GM12864 (cell line): Measurements from ENCODE around the gene MAP3K14.
A peak's percentile ranks its signal among the peaks of the same experiment; 100 is the strongest.

Experiments used
- DNase-seq: peaks from one replicate; pipeline ENCODE4 v3.0.0-alpha.2; 2011; ENCODE audit warnings: low read depth
- H3K4me3 ChIP-seq: 2 replicates; pipeline ENCODE4 v1.5.1; 2011; ENCODE audit warnings: mild to moderate bottlenecking, low read depth, low read length, control low read depth
- CTCF ChIP-seq: IDR thresholded peaks from 2 replicates; pipeline ENCODE4 v1.5.1; 2011; ENCODE audit warnings: low read depth, mild to moderate bottlenecking, moderate library complexity, low read length, control low read depth, inconsistent platforms; ENCODE audit errors: missing control alignments

Gene MAP3K14

GRCh38 chr17:45316434-45317110 is at the start of gene MAP3K14:
Gene MAP3K14 (minus strand): TSS chr17:45317020. CDS start chr17:45290745, 26,275 bp downstream.
- TF ChIP-seq CTCF = peak; percentile 3
- DNase-seq = no peak
- H3K4me3 ChIP-seq = peak within 1 kb of the TSS; percentile 79

DNA sequence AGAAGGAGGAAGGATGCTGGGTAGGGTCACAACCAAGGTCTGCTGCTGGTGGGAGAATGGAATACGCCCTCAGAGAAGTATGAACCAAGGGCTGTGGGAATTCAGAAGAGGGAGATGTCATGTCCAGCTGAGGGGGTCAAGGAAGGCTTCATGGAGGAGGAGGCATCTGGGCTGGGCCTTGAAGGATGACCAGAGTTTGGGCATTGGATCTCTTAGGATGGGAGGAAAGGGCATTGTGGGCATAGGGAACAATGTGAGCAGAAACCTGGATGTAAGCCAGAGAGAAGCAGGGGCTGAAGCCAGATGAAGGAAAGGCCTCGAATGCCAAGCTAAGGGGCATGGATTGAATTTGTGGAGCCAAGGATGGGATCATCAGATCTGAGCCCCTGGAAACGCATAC is 49.2 kb upstream of the MAP3K14 start:
- no peak for TF ChIP-seq CTCF
- no peak for DNase-seq

DNA sequence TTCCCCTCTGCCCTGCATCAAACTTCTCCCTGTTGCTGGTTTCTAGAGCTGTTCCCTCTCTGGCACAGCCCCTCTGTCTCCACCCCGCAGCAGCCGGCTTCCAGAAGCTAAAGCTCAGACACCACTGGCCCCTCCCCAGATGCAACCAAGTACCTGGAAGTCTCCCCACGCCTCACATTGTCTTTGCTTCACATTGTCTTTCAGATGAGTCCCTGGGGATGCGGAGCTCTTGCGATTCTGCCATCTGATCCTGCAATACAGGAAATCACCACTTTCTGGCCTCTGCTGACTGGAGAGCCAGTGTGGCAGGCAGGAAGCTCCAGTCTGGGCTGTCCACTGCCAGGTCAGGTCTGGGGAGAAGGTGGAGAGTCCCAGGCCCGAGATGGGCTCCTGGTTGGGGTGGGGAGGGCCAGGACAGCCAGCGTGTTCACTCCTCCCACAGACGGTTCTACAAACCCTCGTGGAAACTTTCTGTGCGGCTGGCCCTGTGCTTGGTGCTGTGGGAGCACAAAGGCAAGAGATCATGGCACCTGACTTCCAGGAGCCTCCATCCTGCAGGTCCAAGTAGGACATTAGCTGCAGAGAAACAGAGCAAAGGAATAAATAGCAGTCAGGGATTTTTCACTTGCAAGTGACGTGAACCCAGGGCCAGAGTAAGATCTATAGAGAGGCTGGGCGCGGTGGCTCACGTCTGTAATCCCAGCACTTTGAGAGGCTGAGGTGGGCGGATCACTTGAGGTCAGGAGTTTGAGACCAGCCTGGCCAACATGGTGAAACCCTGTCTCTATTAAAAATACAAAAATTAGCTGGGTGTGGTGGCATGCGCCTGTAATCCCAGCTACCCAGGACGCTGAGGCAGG is 47.9 kb upstream of the MAP3K14 start:
- no peak overlapping the region for H3K4me3 ChIP-seq
- no peak for TF ChIP-seq CTCF
- no peak for DNase-seq

More for the DNA sequence above, 49.2 kb upstream of the MAP3K14 start:
- H3K4me3 ChIP-seq = no peak overlapping the region

GRCh38 chr17:45363498-45363897 is 46.7 kb upstream of the MAP3K14 start:
- no peak for TF ChIP-seq CTCF
- DNase-seq = no peak
- no peak overlapping the region for H3K4me3 ChIP-seq

- no peak for DNase-seq
- H3K4me3 ChIP-seq = no peak overlapping the region
- TF ChIP-seq CTCF = no peak
Measured at GRCh38 chr17:45361976-45362375, 45.2 kb upstream of the MAP3K14 start.

GRCh38 chr17:45361451-45361850 is 44.6 kb upstream of the MAP3K14 start:
- no peak for TF ChIP-seq CTCF
- no peak for DNase-seq
- no peak overlapping the region for H3K4me3 ChIP-seq
